ENCODE measurements around the gene CFAP58. TPM values are rescaled to one million over a fixed set of nuclear protein-coding genes. Genes with fewer than 3 reads are reported as not detected.

CFAP58 gene
- total RNA-seq, 1 experiment from 2014 or later = 0.63 TPM

DNA sequence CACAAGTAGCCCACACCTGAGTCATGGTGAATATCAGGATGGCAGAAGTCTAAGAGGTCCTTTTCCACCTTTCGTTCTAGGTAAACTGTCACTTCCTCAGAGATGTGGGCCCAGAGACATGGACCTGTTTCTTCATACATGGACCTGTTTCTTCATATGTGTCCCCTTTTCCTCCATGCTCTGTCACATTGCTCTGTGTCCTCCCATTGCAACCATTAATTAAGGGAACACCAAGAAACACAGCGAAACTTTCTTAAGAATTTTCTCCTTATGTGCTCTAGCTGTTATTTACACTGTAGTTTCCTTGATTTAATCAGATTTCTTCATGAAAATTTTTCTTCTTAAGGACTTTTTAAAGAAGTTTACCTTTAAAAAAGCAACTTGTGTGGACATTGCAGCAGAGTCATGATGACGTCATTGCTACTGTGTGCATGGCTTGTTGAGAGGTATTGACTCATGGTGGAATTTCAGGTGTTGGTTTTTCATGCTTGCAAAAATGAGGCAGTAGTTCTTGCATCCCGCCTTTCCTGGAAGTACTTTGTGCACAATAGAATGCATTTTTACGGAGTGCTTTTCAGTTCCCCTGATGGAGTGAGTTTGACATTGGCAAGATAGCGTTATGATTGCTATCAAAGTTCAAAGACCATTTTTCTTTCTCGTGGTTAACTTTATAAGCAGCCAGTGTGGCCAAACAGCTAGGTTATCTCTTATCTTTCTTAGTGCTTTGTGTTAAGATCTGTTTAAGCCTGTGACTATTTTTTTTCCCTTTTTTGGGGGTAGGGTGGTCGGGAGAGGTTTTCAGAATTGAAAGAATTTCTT is 37.7 kb downstream of the CFAP58 start:
- Histone ChIP-seq H3K9ac (ENCODE audit: extremely low read depth, insufficient read length, low read length) (no peak overlapping the region), H4K8ac (replicated peaks; ENCODE audit: insufficient read length, low read depth, low read length) (no peak overlapping the region), H4K5ac (ENCODE audit: insufficient read length, low read depth, low read length) (no peak overlapping the region), H2BK12ac (ENCODE audit: insufficient read length, low read depth, low read length) (no peak overlapping the region), H3K79me1 (ENCODE audit: insufficient read depth, low read depth, low read length, poor library complexity, severe bottlenecking) (no peaks in the 10 kb centered on the region), H3K56ac (ENCODE audit: insufficient read length, low read depth, low read length) (no peak overlapping the region), H4K91ac (ENCODE audit: insufficient read length, low read depth, low read length) (no peak overlapping the region), H3K9me3 (ENCODE audit: control insufficient read depth, low read depth, low read length) (no peaks in the 10 kb centered on the region), H2BK15ac (ENCODE audit: low read depth, low read length) (no peak overlapping the region), H3K27me3 (ENCODE audit: insufficient read depth, low read length) (no peaks in the 10 kb centered on the region), H3K4me2 (ENCODE audit: insufficient read depth, insufficient read length, low read length) (no peak overlapping the region), H2BK20ac (ENCODE audit: low read depth, low read length, poor library complexity, severe bottlenecking) (no peak overlapping the region), H3T11ph (ENCODE audit: low read length) (no peak overlapping the region), H2AFZ (ENCODE audit: low read length) (no peak overlapping the region), H3K79me2 (ENCODE audit: insufficient read depth, low read length) (no peaks in the 10 kb centered on the region), H3K14ac (ENCODE audit: insufficient read depth, low read length) (no peak overlapping the region), H4K20me1 (ENCODE audit: control insufficient read depth, insufficient read depth, insufficient read length) (peaks cover 4% of the 10 kb centered on the region), H3K18ac (ENCODE audit: insufficient read length, low read depth, low read length) (no peak overlapping the region), H3K4ac (ENCODE audit: low read depth, low read length) (no peak overlapping the region), H3K27ac (ENCODE audit: insufficient read length, low read depth, low read length) (no peak overlapping the region), H3K4me1 (ENCODE audit: insufficient read depth, low read length) (no peaks in the 10 kb centered on the region), H2AK5ac (ENCODE audit: insufficient read length, low read length) (no peak overlapping the region), H2BK120ac (ENCODE audit: low read depth, low read length, poor library complexity, severe bottlenecking) (no peak overlapping the region), H3K23ac (ENCODE audit: insufficient read length, low read depth, low read length) (no peak overlapping the region), H2BK5ac (ENCODE audit: insufficient read length, low read length) (no peak overlapping the region), H3K23me2 (ENCODE audit: insufficient read length, low read depth, low read length, poor library complexity, severe bottlenecking) (no peaks in the 10 kb centered on the region)
- Mint-ChIP-seq H3K4me3 (no peak overlapping the region), H3K27ac (no peak overlapping the region), H3K27me3 (ENCODE audit: low read depth) (peaks cover 3% of the 10 kb centered on the region), H3K9me3 (no peaks in the 10 kb centered on the region), H3K36me3 (ENCODE audit: insufficient read depth in 1 of 3, low read depth in 3 of 3) (no peaks in the 10 kb centered on the region), H3K4me1 (peaks cover 0 to 4% of the 10 kb centered on the region in 2 experiments; a peak in 1 of 4 replicates)
- TF ChIP-seq, protein P1, sequence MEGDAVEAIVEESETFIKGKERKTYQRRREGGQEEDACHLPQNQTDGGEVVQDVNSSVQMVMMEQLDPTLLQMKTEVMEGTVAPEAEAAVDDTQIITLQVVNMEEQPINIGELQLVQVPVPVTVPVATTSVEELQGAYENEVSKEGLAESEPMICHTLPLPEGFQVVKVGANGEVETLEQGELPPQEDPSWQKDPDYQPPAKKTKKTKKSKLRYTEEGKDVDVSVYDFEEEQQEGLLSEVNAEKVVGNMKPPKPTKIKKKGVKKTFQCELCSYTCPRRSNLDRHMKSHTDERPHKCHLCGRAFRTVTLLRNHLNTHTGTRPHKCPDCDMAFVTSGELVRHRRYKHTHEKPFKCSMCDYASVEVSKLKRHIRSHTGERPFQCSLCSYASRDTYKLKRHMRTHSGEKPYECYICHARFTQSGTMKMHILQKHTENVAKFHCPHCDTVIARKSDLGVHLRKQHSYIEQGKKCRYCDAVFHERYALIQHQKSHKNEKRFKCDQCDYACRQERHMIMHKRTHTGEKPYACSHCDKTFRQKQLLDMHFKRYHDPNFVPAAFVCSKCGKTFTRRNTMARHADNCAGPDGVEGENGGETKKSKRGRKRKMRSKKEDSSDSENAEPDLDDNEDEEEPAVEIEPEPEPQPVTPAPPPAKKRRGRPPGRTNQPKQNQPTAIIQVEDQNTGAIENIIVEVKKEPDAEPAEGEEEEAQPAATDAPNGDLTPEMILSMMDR (conservative IDR thresholded peaks at IDR 0.05) = no peak
- WGBS (ENCODE audit: extremely low coverage, insufficient read length, low lambda C conversion rate) = no CpG with 5 or more reads among the region's 8 CpGs
- no peak for DNase-seq
